Measurements from ENCODE around the gene MOB3A.
A peak's percentile ranks its signal among the peaks of the same experiment; 100 is the strongest.

MOB3A gene

DNA sequence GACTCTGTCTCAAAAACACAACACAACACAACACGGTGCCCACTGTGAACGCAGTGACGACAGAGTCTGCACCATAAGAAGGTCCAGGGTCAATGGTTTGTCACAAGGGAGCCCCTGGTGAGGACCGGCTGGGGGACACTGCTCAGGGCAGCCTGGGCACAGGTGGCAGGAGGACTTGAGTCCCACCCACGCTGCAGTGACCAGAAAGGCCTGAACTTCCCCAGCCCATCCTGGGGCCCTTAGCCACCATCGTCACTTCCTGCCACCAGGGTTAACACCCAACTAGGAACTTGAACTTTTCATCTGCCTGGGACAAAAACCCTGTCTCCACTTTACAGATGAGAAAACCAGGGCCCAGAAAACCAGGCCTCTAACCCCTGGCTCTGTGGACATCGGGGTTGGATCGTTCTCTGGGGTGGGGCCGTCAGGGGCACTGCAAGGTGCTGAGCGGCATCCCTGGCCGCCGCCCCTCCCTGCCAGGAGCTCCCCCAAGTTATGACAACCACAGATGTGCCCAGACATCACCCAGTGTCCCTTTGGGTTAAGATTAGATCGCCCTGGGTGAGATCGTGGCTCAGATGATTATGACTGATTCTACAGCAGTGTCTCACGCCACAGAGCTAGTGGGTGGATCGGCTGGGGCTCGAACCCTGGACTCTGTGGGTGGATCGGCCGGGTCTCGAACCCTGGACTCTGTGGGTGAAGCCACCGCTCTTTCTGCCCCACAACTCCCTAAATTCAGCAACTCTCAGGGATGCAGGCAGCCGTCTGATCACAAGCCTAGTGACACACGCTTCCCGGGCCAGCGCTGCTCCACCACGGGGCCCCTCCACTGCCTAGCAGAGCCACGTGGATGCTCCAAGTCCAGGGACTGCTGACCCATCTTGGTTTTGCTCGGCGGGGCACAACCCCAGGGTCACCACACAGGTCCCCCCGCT, 14.0 kb downstream of the MOB3A start:
- no peak for DNase-seq (ENCODE audit: low read depth)

DNA sequence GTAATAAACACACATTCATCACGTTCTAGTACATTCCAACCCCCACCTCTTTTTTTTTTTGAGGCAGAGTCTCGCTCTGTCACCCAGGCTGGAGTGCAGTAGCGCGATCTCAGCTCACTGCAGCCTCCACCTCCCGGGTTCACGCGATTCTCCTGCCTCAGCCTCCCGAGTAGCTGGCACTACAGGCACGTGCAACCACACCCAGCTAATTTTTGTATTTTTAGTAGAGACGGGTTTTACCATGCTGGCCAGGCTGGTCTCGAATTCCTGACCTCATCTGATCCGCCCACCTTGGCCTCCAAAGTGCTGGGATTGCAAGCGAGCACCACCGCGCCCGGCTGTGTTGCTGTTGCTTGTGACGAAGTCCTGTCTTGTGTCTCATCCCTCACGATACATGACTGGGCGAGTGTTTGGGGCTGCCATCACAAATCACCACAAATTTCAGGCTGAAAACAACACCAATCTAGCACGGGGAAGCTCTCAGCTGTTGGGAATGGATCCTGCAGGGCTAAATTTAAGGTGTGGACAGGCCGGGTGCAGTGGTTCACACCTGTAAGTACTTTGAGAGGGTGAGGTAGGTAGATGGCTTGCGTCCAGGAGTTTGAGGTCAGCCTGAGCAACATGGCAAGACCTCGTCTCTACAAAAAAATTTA, 15.7 kb downstream of the MOB3A start:
- DNase-seq (ENCODE audit: low read depth), result no peak

DNA sequence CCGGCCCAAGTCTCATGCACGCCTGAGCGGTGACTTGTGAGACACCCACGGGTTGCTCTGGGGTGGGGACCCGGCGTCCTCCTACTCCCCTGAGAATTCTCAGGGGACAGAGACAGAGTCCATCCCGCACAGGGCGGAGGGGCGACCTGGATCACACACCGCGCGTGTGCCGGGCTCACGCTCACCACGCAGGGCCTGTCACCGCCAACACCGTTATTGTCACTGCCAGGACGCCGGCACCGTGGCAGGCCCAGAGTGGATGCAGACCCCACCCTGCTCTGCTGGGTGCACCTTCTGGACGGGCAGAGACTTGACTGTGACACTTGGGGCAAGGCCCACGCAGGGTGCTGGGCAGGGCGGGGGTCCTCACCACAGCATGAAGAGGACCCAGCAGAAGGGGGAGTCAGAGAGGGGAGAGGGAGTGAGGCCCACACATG, 16.2 kb downstream of the MOB3A start:
- no peak for DNase-seq (ENCODE audit: low read depth)

DNA sequence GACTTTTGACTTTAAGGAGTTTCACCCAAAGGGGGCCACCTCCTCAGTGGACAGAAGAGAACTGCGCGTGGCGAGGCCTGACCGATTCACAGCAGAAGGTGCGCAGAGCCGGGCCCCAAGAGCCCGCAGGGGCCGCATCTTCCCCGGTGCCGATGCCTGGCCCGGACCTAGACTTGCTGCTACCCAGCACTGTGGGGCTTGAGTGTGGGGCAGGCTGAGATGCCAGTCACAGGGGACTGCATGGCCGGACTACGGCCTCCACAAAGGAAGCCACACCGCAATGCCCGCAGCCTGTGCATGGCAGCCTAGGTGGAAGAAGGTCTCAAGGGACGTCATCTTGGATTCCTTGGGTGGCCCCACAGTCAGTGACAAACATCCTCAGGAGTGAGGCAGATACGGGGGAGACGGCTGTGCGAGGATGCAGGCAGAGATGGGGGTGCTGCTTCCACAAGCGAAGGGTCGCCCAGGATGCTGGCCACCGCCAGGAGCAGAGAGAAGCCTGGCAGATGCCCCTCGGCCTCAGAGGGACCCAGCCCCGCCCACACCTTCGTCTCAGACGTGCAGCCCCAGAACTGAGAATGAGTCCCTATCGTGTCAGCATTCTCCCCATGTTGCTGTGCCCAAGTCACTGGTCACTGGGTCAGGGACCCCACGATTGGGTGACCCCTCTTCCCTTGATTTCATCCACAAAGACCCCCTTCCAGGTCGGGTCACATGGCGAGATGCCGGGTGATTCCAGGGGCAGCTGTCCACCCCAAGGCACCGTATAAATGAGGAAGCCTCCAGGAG, 16.9 kb downstream of the MOB3A start:
- DNase-seq (ENCODE audit: low read depth), result no peak

DNA sequence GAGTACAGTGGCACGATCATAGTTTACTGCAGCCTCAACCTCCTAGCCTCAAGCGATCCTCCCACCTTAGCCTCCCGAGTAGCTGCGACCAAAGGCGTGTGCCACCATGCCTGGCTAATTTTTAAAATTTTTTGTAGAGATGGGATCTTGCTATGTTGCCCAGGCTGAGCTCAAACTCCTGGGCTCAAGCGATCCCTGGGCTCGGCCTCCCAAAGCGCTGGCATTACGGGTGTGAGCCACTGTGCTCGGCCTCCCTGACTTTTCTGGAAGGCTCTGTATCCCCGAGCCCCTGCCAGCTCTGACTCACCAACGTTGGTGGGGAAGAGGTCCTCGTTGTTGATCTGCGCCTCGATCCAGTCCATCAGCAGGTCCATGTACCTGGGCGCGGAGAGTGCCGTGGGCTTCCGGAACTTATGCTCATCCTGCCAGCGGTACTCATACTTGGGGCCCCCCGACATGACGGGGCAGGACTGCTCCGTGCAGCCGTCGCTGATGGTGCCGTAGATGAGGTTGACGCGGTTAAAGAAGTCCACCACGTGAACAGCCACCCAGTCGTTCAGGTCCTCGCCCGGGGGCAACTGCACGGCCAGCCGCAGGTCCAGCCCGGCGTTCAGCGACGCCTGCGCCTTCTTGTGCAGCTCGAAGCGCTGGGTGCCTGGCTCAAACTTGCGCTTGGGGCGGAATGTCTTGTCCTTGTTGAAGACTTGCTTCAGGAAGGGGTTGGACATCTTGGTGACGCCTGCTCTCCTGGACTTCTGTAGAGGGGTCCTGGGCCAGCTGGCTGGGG, 18.1 kb downstream of the MOB3A start:
- no peak for DNase-seq (ENCODE audit: low read depth)

DNA sequence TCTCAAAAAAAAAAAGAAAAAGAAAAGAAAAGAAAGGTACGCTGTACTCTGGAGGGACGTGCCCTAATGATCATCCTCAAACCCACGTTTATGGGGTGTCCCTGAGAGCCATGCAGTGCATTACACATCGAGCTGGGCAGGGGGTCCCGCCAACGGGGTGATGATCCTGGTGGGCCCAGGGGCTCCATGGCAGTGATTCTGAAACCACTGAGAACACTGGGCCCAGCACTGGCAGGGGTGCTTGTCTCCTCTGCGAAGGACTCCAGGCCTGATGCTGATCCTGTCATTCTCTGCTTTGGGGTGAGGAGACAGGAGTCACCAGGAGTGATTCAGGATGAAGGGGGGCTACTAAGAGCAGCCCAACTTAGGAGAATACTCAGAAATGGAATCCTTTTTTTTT, 18.7 kb downstream of the MOB3A start:
- DNase-seq (ENCODE audit: low read depth), result no peak

DNA sequence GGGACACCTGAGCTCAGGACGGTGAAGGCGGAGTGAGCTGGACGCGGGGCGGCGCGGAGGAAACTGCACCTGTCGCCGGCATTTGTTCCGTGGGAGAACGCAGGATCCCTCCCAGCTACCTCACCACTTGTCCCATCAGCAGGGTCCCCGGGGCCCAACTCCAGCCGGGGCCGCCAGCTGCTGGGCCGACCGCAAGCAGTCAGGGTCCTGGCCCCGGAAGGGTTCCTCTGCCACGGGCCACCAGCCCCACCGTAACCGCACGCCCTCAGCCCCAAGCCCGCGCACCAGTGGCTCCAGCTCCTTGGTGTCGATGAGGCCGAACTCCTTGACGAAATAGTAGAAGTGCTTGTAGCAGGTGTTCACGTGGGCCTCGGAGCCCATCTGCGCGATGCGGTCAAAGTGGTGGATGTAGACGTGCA, 19.6 kb downstream of the MOB3A start:
- DNase-seq (ENCODE audit: low read depth), result no peak

DNA sequence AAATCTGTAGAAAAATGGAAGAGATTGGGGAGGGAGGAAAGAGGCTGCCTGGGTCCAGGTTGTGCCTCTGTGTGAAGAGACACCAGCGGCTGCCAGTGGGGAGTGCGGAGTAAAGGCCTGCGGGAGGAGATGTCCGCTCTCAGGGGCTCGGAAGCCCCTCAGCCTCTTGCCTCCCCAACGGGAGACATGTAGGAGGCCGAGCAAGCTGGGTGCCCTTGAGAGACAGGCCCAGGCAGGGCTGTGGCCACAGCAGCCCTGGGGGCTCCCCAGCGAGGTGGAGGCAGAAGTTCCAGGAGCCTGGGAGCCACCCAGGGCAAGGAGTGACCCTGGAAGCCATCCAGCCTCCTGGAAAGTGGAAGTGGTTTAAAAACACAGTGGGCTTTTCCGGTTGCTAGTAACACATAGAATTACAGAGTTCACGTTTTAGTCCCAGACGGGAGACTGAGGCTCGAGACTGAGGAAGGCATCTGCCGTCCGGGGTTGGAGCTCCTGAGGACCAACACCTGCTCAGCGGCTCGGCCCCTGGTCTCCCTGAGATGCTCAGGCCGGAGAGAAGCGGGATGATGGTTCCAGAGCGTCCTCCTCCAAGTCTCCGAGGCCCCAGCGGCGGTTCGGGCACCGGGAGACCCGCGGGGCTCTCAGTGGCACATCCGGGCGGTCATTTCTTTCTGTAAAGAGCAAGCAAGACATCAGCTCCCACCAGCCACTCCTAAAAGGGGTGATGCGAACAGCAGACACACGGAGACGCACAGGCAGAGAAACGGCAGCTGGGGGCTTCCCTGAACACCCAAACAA, 23.2 kb downstream of the MOB3A start:
- no peak for DNase-seq (ENCODE audit: low read depth)

DNA sequence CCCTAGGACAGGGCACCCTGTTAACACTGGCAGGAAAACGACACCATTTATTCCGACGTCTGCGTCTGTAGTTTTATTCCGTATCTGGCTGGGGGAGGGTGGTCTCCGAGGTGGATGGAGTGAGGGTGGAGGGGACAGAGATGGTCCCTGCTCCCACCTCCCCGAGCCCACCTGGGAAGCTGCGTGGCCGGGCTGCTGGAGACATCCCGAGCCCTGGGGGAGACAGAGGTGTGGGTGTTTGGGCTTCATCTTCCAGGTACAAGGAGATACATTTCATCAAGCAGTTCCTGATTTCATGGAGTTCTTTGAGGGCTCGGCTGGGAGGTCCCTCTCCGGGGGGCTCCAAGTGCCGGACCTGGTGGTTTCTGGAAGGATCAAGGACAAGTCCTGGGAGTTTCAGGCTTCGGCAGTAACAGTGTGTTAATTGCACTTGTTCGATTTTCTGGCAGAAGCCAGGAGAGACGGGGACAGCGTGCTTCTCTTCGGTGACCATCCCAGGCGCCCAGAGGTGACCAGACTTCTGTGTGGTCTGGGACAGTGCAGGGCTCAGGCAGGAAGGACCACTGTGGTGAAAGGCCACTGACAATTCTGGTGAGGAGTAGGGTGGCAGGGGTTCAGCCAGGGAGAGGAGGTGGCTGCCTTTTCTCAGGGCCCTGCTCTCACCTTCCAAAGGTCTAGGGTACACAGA, 25.0 kb downstream of the MOB3A start:
- no peak for DNase-seq (ENCODE audit: low read depth)

DNA sequence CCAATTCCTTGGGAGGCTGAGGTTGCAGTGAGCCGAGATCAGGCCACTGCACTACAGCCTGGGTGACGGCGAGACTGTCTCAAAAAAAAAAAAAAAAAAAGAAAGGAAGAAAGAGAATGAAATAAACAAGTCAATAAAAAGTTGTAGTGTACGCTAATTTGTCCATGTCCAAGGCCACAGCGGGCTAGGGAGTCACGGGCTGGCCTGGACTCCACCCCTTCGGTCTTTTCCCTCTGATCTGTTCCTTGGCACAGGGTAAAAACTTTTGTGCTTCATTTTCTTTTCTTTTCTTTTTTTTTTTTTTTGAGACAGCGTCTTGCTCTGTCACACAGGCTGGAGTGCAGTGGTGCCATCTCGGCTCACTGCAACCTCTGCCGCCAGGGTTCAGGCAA, 25.7 kb downstream of the MOB3A start:
- DNase-seq (ENCODE audit: low read depth), result no peak

DNA sequence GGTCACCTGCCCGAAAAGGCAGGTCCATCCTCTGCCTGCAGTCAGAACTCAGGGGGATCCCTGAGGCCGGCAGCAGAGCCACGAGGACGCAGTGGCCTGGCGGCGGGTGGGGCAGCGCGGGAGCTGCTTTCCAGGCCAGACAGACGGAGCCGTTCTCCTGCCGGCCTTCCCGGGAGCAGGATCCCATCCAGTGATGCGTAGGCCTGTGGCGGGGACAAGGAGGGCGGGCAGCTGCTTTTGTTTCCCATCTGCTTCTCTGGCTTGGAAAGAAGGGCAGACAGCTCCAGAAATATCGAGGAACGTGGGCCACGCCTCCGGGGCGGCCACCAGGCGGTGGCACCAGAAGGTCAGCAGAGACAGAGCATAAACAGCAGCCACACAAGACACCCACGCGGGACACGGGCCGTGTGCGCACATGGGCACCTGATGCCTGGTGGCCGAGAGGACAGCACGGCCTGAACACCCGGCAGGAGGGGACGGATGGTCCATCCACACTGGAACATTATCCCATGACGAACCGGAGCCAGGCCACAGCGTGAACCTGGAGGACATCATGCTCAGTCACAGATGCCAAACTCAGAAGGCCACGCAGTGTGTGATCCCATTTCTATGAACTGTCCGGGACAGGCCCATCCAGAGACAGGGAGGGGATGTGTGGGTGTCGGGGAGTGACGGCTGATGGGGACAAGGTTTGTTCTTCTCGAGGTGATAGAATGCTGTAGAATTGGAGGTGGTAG, 31.2 kb downstream of the MOB3A start:
- DNase-seq (ENCODE audit: low read depth), result no peak

DNA sequence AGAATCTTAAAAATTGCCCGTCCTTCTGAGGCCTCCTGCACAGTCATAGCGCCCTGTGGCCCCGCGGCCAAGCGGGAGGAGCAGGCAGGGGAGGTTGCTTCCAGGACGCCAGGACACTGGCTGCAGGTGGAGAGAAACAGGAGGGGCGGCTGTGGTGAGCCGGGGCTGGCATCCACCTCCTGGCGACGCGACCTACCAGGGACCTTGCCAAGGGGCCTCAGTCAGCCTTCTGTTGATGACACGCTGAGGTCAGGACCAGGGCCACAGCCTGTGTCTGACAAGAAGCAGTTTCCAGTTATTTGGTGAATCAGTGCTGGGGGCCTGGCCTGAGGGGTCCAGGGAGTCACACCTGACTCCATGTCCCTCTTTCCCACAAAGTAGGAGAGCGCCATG, 31.7 kb downstream of the MOB3A start:
- no peak for DNase-seq (ENCODE audit: low read depth)

DNA sequence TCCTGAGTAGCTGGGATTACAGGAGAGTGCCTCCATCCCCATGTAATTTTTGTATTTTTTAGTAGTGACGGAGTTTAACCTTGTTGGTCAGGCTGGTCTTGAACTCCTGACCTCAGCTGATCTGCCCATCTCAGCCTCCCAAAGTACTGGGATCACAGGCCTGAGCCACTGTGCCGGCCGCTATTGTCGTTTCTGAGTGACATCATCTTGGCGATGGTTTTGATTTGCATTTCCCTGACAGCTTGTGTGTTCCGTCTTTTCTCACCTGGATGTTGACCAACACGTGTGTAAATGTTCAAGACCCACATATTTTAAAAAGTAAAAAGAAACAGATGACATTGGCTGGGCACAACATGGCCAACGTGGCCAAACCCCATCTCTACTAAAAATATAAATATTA, 32.3 kb downstream of the MOB3A start:
- no peak for DNase-seq (ENCODE audit: low read depth)

DNA sequence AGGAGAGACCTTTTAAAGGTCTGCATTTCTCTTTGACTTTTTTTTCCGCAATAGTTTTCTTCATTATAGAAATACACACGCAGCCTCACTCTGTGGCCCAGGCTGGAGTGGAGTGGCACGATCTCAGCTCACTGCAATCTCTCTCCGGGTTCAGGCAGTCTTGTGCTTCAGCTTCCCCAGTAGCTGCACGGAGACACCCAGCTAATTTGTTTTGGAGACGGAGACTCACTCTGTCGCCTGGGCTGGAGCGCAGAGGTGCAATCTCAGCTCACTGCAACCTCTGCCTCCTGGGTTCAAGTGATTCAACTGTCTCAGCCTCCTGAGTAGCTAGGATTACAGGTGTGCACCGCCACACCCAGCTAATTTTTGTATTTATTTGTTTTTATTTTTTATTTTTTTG, 33.4 kb downstream of the MOB3A start:
- DNase-seq (ENCODE audit: low read depth), result no peak

DNA sequence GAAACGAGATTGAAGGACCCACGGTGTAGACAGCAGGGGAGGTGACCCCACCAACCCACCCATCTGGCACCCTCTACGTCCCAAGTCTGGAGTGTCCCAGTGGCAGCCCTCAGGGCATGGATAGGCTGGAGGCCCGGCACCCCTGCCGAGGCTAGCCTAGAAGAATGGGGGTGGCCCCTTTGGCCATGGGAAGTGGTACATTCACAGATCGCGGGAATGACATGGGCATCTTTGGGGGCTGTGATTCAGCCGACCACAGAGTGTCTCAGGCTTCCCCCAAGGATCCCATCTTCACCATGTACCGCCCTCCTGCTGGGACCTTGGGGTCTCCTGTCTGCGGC, 33.8 kb downstream of the MOB3A start:
- no peak for DNase-seq (ENCODE audit: low read depth)

DNA sequence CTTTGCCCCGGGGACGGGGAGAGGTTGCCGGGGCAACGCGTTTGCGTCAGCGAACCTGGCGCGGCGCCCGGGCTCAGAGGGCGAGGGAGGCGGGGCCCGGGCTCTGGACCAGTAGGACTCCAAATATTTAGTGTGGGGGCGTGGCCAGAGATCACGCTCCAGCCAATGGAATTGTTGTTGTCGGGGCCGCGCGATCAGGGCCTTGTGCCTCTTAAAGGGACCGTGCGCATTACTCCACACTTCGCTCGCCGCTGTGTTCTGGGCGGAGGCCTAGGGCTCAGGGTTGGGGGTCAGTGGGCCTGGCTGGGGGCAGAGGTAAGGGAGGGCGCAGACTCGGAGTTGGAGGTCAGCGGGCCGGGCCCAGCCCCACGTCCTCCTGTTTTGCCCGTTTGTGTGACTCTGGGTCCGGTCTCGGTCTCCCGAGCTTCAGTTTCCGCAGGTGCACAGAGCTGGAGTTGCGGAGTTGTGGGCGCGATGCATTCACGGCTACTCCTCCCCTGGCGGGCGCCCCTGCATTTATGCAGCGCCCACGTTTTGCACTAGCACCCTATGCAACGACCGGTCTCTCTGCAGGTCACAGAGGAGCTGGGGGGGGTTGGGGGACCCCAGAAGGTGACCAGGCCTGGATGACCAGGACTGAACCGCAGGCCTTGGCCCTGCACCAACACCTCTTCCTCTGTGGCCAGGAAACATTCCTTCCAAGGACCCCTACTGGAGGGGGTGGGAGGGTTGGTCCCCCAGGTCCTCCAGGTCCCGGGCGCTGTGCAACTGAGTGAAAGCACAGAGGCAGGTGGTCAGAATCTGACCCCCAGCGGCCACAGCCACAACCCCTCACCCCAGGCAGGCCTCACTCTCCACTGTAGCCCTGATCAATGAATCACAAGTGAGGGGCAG, 34.4 kb downstream of the MOB3A start:
- DNase-seq (ENCODE audit: low read depth), result peak; percentile 98

DNA sequence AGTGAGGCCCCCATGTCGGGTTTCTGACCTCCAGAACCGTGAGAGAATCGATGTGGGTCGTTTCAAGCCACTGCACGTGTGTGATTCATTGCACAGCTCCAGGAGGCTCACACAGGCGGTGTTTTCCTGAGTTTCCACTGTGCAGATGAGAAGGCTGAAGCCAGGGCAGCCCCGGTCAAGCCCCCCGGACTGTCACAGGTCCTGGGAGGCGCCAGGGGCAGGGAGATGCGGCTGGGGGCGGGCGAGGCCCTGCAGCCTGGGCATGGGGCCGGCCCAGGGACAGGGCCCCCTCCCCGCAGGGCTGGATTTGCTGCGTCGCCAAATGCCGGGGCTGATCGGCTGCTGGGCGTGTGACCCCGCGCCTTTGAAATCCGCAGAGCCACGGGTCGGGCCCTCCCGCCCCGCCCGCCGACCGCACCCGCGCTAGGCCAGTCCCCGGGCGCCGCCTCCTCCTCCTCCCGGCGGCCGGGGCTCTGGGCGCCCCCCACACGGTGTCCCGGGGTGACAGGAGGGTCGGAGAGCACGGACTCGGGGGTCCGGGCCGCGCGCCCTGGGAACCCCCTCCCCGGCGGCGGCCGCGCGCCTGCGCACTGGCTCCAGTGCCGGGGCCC, 35.1 kb downstream of the MOB3A start:
- DNase-seq (ENCODE audit: low read depth), result peak; percentile 78

DNA sequence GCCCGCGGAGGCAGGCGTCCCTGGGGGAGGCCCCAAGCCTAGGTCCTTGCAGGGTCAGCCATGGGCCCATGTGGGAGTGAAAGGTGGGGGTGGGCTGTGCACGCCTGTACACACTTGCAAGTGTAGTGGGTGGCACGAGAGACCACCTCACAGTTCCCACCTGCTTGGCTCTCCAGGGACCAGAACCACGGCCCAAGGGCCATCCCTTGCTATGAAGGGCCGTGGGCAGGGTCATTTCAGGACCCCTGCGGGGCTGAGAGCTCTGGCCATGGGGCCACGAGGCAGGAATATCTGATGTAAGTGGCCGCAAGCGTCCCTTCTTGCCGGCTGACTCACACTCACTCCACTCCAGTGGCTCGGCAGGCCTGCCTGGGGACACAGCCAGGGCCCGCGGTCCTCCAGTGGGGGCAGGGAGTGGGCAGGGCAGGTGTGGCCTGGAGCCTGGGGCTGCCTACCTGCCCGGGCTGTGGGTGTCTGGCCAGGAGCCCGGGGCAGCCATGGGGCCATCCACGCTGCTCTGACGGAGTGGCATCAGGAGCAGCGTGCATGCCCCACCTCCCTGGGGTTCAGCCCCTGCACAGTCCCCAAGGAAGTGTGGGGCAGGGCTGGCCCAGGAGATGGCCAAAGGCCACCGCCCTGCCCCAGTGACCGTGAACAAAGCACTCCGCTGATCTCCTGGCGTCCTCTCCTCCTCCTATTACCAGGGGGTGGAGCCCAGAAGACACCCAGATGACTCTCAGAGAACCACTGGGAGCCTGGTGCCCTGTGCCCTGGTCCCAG, 36.5 kb downstream of the MOB3A start:
- peak; percentile 60 for DNase-seq (ENCODE audit: low read depth)

Data from iris pigment epithelial cell (primary cell).